ENCODE data around the gene MAN1A1. TPM values are rescaled to one million over a fixed set of nuclear protein-coding genes. Genes with fewer than 3 reads are reported as not detected.

Gene MAN1A1
- total and polyA plus RNA-seq, 2 of the 8 experiments (the other 6 are each of a cell fraction or from before 2014, with no cell fraction given), result 1.8 to 5.4 TPM

GRCh38 chr6:119230160-119230559 is 119.4 kb downstream of the MAN1A1 start:
- H3K79me2 ChIP-seq (ENCODE audit: control insufficient read depth in 1 of 2, insufficient read depth in 2 of 2, low read length in 2 of 2), result no peaks in the 10 kb centered on the region
- DNase-seq (ENCODE audit: low read depth in 1 of 2, low spot score in 2 of 2), result no peak
- no peaks in the 10 kb centered on the region for H3K36me3 ChIP-seq (ENCODE audit: control insufficient read depth in 2 of 4, insufficient read depth in 4 of 4, low read length in 3 of 4)
- H2AFZ ChIP-seq (ENCODE audit: low read length), result no peak overlapping the region
- H4K8ac ChIP-seq (ENCODE audit: extremely low read depth, insufficient read depth, low read length), result no peak overlapping the region
- H2BK15ac ChIP-seq (ENCODE audit: low read length), result no peak overlapping the region
- no peak overlapping the region for H3K23ac ChIP-seq (ENCODE audit: insufficient read length)
- no peak overlapping the region for H3K18ac ChIP-seq (ENCODE audit: extremely low read depth, low read length)
- H3K9ac ChIP-seq (replicated peaks in 1 of 4; ENCODE audit: extremely low read depth in 1 of 4, low read depth in 3 of 4, low read length in 3 of 4), result no peak overlapping the region
- no peak for TF ChIP-seq ASH2L (IDR thresholded peaks at IDR 0.05; ENCODE audit: low read length)
- no peak for TF ChIP-seq BCL11A (IDR thresholded peaks at IDR 0.05; ENCODE audit: low read depth in 2 of 2, low read length in 2 of 2)
- no peak for TF ChIP-seq SAP30 (IDR thresholded peaks at IDR 0.05; ENCODE audit: insufficient read depth, insufficient replicate concordance, low read length)
- TF ChIP-seq RBBP5 (IDR thresholded peaks at IDR 0.05; ENCODE audit: borderline replicate concordance, low read depth, low read length), result no peak
- TF ChIP-seq, protein P1, sequence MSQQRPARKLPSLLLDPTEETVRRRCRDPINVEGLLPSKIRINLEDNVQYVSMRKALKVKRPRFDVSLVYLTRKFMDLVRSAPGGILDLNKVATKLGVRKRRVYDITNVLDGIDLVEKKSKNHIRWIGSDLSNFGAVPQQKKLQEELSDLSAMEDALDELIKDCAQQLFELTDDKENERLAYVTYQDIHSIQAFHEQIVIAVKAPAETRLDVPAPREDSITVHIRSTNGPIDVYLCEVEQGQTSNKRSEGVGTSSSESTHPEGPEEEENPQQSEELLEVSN (IDR thresholded peaks at IDR 0.05), result no peak
- no peak for TF ChIP-seq EGR1 (IDR thresholded peaks at IDR 0.05; ENCODE audit: borderline replicate concordance, low read depth, low read length)
- no peak for FAIRE-seq
- no peak overlapping the region for H3K4ac ChIP-seq (replicated peaks; ENCODE audit: insufficient read length, low read depth, low read length)
- no peaks in the 10 kb centered on the region for H3K79me1 ChIP-seq (ENCODE audit: low read depth, low read length)
- 92% methylated on average over 4 of the region's 4 CpGs; no CpG with 5 or more reads in 1 of the 2 experiments for WGBS, 2 experiments (ENCODE audit: extremely low coverage in 1 of 2, insufficient coverage in 1 of 2, insufficient read length in 1 of 2, insufficient replicate concordance in 2 of 2, low coverage in 1 of 2, low lambda C conversion rate in 2 of 2, missing lambda C conversion rate in 1 of 2)
- no peak overlapping the region for H3K4me3 ChIP-seq (ENCODE audit: extremely low read depth in 1 of 4, insufficient read depth in 2 of 4, low read depth in 3 of 4, low read length in 4 of 4)
- no peaks in the 10 kb centered on the region for H4K20me1 ChIP-seq (replicated peaks in 1 of 2; ENCODE audit: control insufficient read depth in 1 of 2, insufficient read depth in 2 of 2, low read length in 2 of 2)
- ChIA-PET CTCF (ENCODE audit: partially characterized antibody) (no interaction called here), POLR2A (ENCODE audit: partially characterized antibody) (no interaction called here)
- H3K4me1 ChIP-seq (replicated peaks in 1 of 4; ENCODE audit: control insufficient read depth in 3 of 4, insufficient read depth in 4 of 4, low read length in 3 of 4), result no peaks in the 10 kb centered on the region
- H2AK5ac ChIP-seq (ENCODE audit: low read depth, low read length), result no peak overlapping the region
- no peak overlapping the region for H4K5ac ChIP-seq (ENCODE audit: insufficient read length, low read depth, low read length)
- H3K27me3 ChIP-seq (replicated peaks in 1 of 4; ENCODE audit: control insufficient read depth in 3 of 4, extremely low read depth in 1 of 4, insufficient read depth in 3 of 4, low read length in 3 of 4), result no peaks in the 10 kb centered on the region
- H3K9me3 ChIP-seq (ENCODE audit: insufficient read depth in 2 of 2, low read depth in 1 of 2, low read length in 1 of 2), result no peaks in the 10 kb centered on the region
- no peaks in the 10 kb centered on the region for H3K23me2 ChIP-seq (ENCODE audit: low read depth, low read length)
- H3K4me2 ChIP-seq (ENCODE audit: insufficient read depth in 1 of 2, low read depth in 2 of 2, low read length in 2 of 2), result no peak overlapping the region
- no peak overlapping the region for H3K14ac ChIP-seq (ENCODE audit: insufficient read length)
- H2BK20ac ChIP-seq (ENCODE audit: low read length), result no peak overlapping the region
- no peak overlapping the region for H2BK120ac ChIP-seq (replicated peaks; ENCODE audit: low read depth, low read length)
- H3K27ac ChIP-seq (ENCODE audit: low read depth, low read length), result no peak overlapping the region
- no peak overlapping the region for H2BK12ac ChIP-seq (ENCODE audit: low read depth, low read length)
- H2BK5ac ChIP-seq (ENCODE audit: low read depth, low read length), result no peak overlapping the region
- H3K56ac ChIP-seq (replicated peaks; ENCODE audit: insufficient read length, low read depth, low read length), result no peak overlapping the region
- H4K91ac ChIP-seq (replicated peaks; ENCODE audit: insufficient read length, low read length), result no peak overlapping the region
